ENCODE data around the gene DLG2.

DNA sequence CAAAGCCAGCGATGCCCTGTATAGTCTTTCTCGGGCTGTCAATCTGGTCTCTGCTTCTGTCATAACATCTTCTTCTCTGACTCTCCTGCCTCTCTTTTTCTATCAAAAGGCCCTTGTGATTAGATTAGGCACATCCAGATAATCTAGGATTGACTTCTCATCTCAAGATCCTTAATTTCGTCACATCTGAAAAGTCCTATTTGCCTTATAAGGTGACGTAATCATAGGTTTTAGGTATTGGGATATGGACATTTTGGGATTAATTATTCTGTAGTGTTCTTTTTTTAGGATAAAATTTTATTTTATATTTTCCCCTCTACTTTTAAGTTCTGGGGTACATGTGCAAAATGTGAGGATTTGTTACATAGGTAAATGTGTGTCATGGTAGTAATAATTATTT, 1860.2 kb downstream of the DLG2 start:
- TF ChIP-seq, protein P1, sequence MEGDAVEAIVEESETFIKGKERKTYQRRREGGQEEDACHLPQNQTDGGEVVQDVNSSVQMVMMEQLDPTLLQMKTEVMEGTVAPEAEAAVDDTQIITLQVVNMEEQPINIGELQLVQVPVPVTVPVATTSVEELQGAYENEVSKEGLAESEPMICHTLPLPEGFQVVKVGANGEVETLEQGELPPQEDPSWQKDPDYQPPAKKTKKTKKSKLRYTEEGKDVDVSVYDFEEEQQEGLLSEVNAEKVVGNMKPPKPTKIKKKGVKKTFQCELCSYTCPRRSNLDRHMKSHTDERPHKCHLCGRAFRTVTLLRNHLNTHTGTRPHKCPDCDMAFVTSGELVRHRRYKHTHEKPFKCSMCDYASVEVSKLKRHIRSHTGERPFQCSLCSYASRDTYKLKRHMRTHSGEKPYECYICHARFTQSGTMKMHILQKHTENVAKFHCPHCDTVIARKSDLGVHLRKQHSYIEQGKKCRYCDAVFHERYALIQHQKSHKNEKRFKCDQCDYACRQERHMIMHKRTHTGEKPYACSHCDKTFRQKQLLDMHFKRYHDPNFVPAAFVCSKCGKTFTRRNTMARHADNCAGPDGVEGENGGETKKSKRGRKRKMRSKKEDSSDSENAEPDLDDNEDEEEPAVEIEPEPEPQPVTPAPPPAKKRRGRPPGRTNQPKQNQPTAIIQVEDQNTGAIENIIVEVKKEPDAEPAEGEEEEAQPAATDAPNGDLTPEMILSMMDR (IDR thresholded peaks at IDR 0.05): no peak
- TF ChIP-seq ZFX (IDR thresholded peaks at IDR 0.05; ENCODE audit: borderline replicate concordance): no peak

Data from 22Rv1 (cell line).